GM13976 (cell line): ENCODE measurements around the gene LMO7.

ENCODE experiments used
- DNase-seq: peaks from one replicate; pipeline ENCODE4 v3.0.0; 2012; ENCODE audit warnings: low spot score
- CTCF ChIP-seq: IDR thresholded peaks from 2 replicates; pipeline ENCODE4 v1.5.1; 2012; ENCODE audit warnings: borderline replicate concordance, mild to moderate bottlenecking; ENCODE audit not compliant: insufficient read depth; ENCODE audit errors: extremely low read depth, missing control alignments, control extremely low read depth
- in situ Hi-C: fragments of 300-500 bp; cut with MboI; formaldehyde crosslinking; loops from one replicate; pipeline ENCODE4 v1.12.0; 2022; ENCODE audit warnings: low sequenced_read_pairs, mixed read lengths, inconsistent platforms; ENCODE audit not compliant: unreplicated experiment

Gene LMO7

GRCh38 chr13:75635101-75635827, 866 bp upstream of the LMO7 start:
- no peak for TF ChIP-seq CTCF
- DNase-seq: peak; percentile 50
- in situ Hi-C loops: no loop called here

GRCh38 chr13:75636436-75637180, 478 bp downstream of the LMO7 start:
- DNase-seq: peak; percentile 69
- no peak for TF ChIP-seq CTCF

GRCh38 chr13:75637181-75637750, 1.1 kb downstream of the LMO7 start:
- DNase-seq: peak; percentile 21
- TF ChIP-seq CTCF: no peak
- in situ Hi-C loops: no loop called here

More at GRCh38 chr13:75636436-75637180, 478 bp downstream of the LMO7 start:
- in situ Hi-C loops: no loop called here

GRCh38 chr13:75639454-75639853, 3.3 kb downstream of the LMO7 start:
- in situ Hi-C loops: no loop called here
- DNase-seq: peak; percentile 36
- no peak for TF ChIP-seq CTCF

GRCh38 chr13:75641026-75641425, 4.9 kb downstream of the LMO7 start:
- no peak for DNase-seq
- in situ Hi-C loops: no loop called here
- no peak for TF ChIP-seq CTCF

GRCh38 chr13:75643182-75643581, 7.1 kb downstream of the LMO7 start:
- in situ Hi-C loops: no loop called here
- no peak for DNase-seq
- no peak for TF ChIP-seq CTCF
